Right kidney (tissue), 1 donor: ENCODE measurements around the gene DAAM2.
A peak's percentile ranks its signal among the peaks of the same experiment; 100 is the strongest.

ENCODE experiments used
- DNase-seq: peaks from one replicate; pipeline ENCODE4 v3.0.0-alpha.2; 2016

Gene DAAM2

GRCh38 chr6:39886871-39887270, 94.7 kb downstream of the DAAM2 start:
- DNase-seq: no peak

GRCh38 chr6:39887692-39888450, 95.7 kb downstream of the DAAM2 start:
- DNase-seq: peak; percentile 42

DNA sequence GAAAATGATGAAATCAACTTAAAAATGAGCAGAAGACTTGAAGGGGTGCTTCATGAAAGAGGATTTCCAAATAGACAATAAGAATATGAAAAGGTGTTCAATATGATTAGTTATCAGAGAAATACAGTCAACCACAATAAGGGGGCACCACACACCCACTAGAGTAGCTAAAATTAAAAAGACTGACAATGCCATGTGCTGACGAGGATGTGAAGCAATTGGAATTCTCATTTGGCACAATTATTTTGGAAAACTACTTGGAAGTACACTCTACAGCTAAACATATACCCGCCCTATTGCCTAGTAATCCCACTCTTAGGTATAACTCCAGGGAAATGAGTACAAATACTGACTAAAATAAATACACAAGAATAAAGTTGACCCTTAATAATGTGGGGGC, 97.1 kb downstream of the DAAM2 start:
- no peak for DNase-seq

- DNase-seq: no peak
Observed at GRCh38 chr6:39891353-39891752, 99.2 kb downstream of the DAAM2 start.

DNA sequence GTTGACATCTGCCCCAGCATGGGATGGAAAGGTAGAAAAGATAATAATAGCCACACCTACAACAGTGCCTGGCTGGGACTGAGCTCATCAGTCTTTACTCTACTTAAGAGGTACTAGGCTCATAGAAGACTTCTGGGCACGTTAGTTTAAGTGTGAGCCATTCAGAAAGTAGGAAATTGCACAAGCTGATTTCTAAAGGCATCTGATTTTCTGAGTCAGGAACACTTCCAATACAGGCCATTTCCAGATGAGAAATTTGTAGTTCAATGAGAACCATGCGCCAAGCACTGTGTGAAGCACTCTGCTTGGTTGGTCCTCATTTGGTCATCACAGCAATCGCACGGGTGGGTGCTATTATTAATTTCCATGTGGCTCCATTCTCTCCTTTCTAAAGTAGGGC, 99.8 kb downstream of the DAAM2 start:
- no peak for DNase-seq

GRCh38 chr6:39892490-39893129, 100.4 kb downstream of the DAAM2 start:
- DNase-seq: peak; percentile 51

DNA sequence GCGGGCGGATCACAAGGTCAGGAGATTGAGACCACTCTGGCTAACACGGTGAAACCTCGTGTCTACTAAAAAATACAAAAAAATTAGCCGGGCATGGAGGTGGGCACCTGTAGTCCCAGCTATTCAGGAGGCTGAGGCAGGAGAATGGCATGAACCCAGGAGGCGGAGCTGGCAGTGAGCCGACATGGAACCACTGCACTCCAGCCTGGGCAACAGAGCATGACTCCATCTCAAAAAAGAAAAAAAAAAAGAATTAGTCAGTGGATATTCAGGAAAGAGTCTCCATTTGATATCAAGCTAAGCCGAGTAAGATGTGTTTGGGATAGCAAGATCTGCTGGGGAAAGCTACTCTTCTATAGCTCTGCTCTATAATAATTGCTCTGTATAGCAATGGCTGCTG, 101.1 kb downstream of the DAAM2 start:
- DNase-seq: no peak

DNA sequence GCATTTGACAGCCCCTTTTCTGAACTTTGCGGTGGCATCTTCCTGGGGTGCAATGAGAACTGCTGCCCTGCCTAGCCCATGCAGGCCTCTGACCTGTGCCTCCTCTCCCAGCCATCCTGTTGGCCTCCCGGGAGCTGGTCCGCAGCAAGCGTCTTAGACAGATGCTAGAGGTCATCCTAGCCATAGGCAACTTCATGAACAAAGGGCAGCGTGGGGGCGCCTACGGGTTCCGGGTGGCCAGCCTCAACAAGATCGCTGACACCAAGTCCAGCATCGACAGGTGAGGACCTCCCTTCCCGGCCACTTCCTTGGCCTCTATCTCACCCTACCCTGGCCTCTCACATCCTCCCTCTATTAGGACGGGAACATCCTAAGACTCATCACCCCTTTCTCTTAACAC, 104.5 kb downstream of the DAAM2 start:
- DNase-seq: no peak

DNA sequence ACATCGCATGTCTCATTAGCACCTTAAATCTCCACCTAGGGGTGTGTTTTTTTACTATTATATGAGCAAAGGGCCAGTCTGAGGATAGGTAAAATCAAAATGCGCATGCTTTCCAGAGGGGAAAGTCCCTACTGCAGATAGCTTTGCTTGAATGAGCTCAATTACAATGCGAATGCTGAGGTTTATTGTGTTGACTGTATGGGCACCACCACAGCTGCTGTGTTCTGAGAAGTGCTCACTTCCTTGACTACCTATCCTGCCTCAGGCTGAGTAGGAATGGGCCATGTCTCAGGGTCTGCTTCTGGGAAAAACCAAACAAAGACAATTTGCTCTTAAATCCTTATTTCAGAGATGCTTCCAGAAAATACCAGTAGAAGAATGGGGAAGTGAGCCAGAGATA, 105.5 kb downstream of the DAAM2 start:
- no peak for DNase-seq

DNA sequence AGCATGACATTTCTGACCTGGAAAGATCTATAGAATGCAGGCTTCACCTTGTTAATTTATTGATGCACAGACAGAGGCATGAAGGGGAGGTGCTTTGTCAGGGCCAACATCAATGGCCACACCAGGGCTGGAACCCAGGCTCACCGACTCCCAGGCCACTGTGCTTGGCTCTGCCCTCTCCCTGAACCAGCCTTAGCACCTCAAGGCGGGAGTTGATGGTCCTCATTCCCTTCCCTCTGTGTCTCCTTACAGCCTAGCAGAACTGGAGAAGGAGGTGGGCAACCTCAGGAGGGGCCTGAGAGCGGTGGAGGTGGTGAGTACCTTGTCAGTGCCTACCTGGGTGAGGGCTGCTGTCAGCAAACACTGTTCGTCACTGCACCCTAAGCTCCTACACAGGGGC, 106.4 kb downstream of the DAAM2 start:
- DNase-seq: no peak

- no peak for DNase-seq
Observed at GRCh38 chr6:39899554-39900295, 107.5 kb downstream of the DAAM2 start.

GRCh38 chr6:39901116-39901655, 109.0 kb downstream of the DAAM2 start:
- DNase-seq: no peak

DNA sequence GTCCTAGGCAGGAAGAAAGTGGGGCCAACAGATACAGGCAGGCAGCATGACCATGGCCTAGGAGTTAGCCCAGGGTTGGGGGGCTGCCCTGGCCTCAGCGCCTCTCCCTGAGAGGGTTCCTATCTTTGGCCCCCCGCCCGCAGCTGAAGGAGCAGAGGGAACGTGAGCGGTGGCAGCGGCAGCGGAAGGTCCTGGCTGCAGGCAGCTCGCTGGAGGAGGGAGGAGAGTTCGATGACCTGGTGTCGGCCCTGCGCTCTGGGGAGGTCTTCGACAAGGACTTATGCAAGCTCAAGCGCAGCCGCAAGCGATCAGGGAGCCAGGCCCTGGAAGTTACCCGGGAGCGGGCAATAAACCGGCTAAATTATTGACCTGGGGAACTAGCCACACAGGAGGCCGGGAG, 109.5 kb downstream of the DAAM2 start:
- DNase-seq: no peak

DNA sequence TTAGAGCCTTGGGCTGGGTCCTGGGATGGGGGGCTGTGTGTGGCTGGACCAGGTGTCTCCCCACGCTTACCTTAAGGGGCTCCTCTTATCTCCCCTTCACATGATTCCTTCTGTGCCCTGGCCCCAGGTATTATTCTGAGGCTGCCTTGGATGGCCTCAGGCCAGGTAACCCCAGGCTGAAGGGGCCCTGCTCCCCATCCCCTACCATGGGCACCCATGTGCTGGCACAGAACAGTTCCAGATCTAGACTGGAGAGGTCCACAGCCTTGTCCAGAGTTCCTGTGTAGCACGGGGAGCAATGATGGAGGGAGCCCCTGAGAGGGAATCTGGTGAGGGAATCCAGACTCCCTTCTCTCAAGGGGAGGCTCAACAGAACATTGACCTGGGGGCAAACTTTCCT, 110.0 kb downstream of the DAAM2 start:
- no peak for DNase-seq

DNA sequence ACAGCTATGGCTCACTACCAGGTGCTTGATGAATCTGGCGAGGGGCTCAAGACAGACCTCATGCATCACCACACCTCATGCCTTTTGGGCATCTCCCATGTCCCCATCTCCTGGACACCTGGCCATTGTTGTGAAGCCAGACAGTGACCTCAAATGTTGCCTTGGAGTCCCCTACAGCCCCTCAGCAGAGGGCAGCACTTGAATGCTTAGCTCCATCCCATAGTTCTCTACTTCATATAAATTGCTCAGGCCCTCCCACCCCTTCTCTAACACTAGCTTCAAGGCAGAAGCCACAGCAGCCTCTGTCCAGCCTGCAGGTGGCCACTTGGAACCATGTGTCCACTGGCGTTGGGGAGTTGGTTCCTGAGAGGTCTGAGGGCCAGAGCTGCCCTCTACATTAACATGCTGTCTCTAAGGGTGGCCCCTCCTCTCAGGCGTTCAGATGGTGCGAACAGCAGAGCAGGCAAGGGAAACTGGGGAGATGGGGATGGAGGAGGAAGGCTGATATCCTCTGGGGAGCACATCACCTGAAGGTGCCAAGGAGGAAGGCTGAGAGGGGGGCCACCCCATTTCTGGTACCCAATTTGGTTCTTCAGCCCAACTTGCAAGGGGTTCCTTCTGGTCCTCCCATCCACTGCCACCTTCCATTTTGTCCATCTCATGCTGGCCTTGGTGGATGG, 110.8 kb downstream of the DAAM2 start:
- DNase-seq: no peak

DNA sequence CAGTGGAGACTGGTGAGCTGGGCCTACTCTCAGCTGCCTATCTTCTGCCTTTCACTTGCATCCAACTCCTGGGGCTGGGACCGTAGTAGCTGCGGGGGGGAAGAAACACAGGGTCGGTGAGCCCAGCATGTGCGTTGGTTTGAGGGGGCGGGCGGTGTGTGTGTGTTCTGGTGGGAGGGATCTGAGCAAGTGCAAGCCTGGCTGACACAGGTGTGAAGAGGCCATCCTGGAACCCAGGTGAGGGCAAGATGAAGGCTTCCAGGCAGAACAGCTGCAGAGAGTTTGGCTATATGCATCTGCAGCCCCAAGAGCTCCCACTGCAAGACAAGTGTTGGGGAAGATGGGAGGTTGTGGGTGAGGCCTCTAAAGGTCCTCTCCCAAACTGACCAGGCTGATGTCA, 111.5 kb downstream of the DAAM2 start:
- no peak for DNase-seq

- no peak for DNase-seq
Observed at GRCh38 chr6:39904946-39905639, 112.9 kb downstream of the DAAM2 start.

GRCh38 chr6:39905640-39905975, 113.4 kb downstream of the DAAM2 start:
- DNase-seq: no peak

DNA sequence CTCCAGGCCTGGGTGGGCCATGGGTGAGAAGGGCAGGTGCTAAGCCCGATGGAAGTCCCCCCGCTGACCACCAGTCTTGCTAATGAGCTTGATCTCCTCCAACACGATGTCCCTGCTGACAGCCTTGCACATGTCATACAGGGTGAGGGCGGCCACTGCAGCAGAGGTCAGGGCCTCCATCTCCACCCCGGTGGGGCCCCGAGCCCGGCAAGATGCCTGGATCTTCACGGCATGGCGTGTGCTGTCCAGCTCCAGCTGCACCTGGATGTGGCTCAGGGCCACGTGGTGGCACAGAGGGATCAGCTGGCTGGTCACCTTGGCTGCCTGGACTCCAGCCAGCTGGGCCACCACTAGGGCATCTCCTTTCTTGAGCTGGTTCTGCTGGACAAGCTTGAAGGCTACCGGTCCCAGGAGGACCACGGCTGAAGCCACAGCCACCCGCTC, 114.2 kb downstream of the DAAM2 start:
- DNase-seq: no peak

GRCh38 chr6:39907871-39908575, 115.8 kb downstream of the DAAM2 start:
- DNase-seq: no peak

DNA sequence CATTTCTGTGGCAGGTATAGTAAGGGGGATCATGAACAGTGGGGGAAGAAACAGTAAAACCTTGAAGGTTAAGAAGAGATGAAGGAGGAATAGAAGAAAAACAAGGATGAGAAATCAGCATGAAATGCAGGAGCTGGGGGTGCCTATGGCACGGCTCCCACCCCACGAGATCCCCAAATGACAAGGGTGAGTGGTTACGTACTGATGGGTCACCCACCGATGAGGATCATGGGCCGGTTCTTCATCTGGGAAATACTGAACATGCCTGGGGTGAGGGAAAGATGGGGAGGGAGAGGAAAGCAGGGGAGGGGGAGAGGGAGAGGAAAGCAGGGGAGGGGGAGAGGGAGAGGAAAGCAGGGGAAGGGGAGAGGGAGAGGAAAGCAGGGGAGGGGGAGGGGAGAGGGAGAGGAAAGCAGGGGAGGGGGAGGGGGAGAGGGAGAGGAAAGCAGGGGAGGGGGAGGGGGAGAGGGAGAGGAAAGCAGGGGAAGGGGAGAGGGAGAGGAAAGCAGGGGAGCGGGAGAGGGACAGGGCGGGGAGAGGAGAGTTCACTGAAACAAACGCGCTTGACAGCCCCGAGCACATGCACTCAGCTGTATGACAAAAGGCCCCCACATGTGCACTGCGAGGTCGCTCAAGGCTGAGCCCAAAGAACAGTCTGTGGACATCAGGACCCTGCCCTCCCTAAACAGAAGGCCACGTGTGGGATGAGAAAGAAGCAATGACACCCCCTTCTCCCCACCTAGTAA, 116.8 kb downstream of the DAAM2 start:
- no peak for DNase-seq
